Activated CD8-positive, alpha-beta memory T cell treated with anti-CD3 and anti-CD28 coated beads for 36 hours (primary cell): ENCODE results near the gene PARS2. TPM values are rescaled to one million over a fixed set of nuclear protein-coding genes. Genes with fewer than 3 reads are reported as not detected.

Source experiments
- CTCF ChIA-PET: fragments of 350-600 bp; sonication (Branson Sonifier 250); formaldehyde crosslinking; loops from one replicate; lab custom pipeline; 2021; ENCODE audit warnings: antibody characterized with exemption; lab: Charles Lee
- POLR2A ChIA-PET: fragments of 350-600 bp; sonication (Branson Sonifier 250); formaldehyde crosslinking; loops from one replicate; lab custom pipeline; 2021; ENCODE audit warnings: antibody characterized with exemption; lab: Charles Lee
- total RNA-seq, 2 experiments: library from RNA; stranded (reverse); gene quantifications; one replicate each; pipeline ENCODE4 v1.2.3, GENCODE V29; 2021

PARS2 gene
- total RNA-seq, 2 experiments from 2014 or later = 8.4 to 8.5 TPM

GRCh38 chr1:54748094-54748835, 16.1 kb downstream of the PARS2 start:
- POLR2A ChIA-PET = no interaction called here
- CTCF ChIA-PET = no interaction called here

GRCh38 chr1:54745864-54746263, 18.5 kb downstream of the PARS2 start:
- POLR2A ChIA-PET = no interaction called here
- CTCF ChIA-PET = interaction anchor here (1.0 kb wide), 1 partner anchor 64 kb away, joined by 3 read pairs; no protein-coding TSS in a partner anchor

GRCh38 chr1:54745274-54745673, 19.0 kb downstream of the PARS2 start:
- POLR2A ChIA-PET = no interaction called here
- CTCF ChIA-PET = interaction anchor here (1.0 kb wide), 1 partner anchor 65 kb away, joined by 3 read pairs; no protein-coding TSS in a partner anchor

- CTCF ChIA-PET = interaction anchor here (1.0 kb wide), 1 partner anchor 65 kb away, joined by 3 read pairs; no protein-coding TSS in a partner anchor
Observed at GRCh38 chr1:54744696-54745095, 19.6 kb downstream of the PARS2 start.

GRCh38 chr1:54743416-54744226, 20.7 kb downstream of the PARS2 start:
- CTCF ChIA-PET = no interaction called here

More at GRCh38 chr1:54744696-54745095, 19.6 kb downstream of the PARS2 start:
- POLR2A ChIA-PET = no interaction called here

GRCh38 chr1:54742282-54742681, 22.0 kb downstream of the PARS2 start:
- POLR2A ChIA-PET = no interaction called here
- CTCF ChIA-PET = no interaction called here

More at GRCh38 chr1:54743416-54744226, 20.7 kb downstream of the PARS2 start:
- POLR2A ChIA-PET = no interaction called here

GRCh38 chr1:54741531-54741930, 22.8 kb downstream of the PARS2 start:
- POLR2A ChIA-PET = no interaction called here

GRCh38 chr1:54738244-54738643, 26.1 kb downstream of the PARS2 start:
- ChIA-PET CTCF (no interaction called here), POLR2A (no interaction called here)

More at GRCh38 chr1:54741531-54741930, 22.8 kb downstream of the PARS2 start:
- CTCF ChIA-PET = no interaction called here

- ChIA-PET POLR2A (no interaction called here), CTCF (interaction anchor here (0.7 kb wide), 1 partner anchor 209 kb away, joined by 3 read pairs; no protein-coding TSS in a partner anchor)
Observed at GRCh38 chr1:54736685-54737084, 27.6 kb downstream of the PARS2 start.

- ChIA-PET CTCF (interaction anchor here (1.0 kb wide), 1 partner anchor 64 kb away, joined by 3 read pairs; no protein-coding TSS in a partner anchor), POLR2A (no interaction called here)
Observed at GRCh38 chr1:54728027-54728426, 36.3 kb downstream of the PARS2 start.

GRCh38 chr1:54724771-54725170, 39.6 kb downstream of the PARS2 start:
- CTCF ChIA-PET = no interaction called here
- POLR2A ChIA-PET = no interaction called here

- ChIA-PET POLR2A (no interaction called here), CTCF (interaction anchor here (1.8 kb wide), 1 partner anchor 52 kb away, joined by 4 read pairs; no protein-coding TSS in a partner anchor)
Observed at GRCh38 chr1:54723985-54724384, 40.3 kb downstream of the PARS2 start.

- ChIA-PET POLR2A (no interaction called here), CTCF (no interaction called here)
Observed at GRCh38 chr1:54721719-54722118, 42.6 kb downstream of the PARS2 start.

GRCh38 chr1:54716299-54717047, 47.9 kb downstream of the PARS2 start:
- POLR2A ChIA-PET = interaction anchor here (1.0 to 2.6 kb wide), 3 partner anchors 83 to 171 kb away, joined by 3 to 15 read pairs (median 6); partner anchors contain the start of gene DHCR24

GRCh38 chr1:54715493-54716298, 48.6 kb downstream of the PARS2 start, which contains the start of gene TTC4:
TTC4 (plus strand) TSS chr1:54715861; CDS start chr1:54715909, 48 bp downstream.
- CTCF ChIA-PET = interaction anchor here (0.7 to 2.2 kb wide), 6 partner anchors 43 to 91 kb away, joined by 3 to 5 read pairs (median 4); partner anchors contain the start of gene TTC22
- POLR2A ChIA-PET = interaction anchor here (1.0 to 2.6 kb wide), 3 partner anchors 84 to 172 kb away, joined by 3 to 15 read pairs (median 6); partner anchors contain the start of gene DHCR24

More at GRCh38 chr1:54716299-54717047, 47.9 kb downstream of the PARS2 start:
- CTCF ChIA-PET = interaction anchor here (0.7 to 2.2 kb wide), 4 partner anchors 79 to 90 kb away, joined by 3 to 5 read pairs (median 4); partner anchors contain the start of gene TTC22

- ChIA-PET POLR2A (interaction anchor here (2.6 kb wide), 1 partner anchor 85 kb away, joined by 15 read pairs; no protein-coding TSS in a partner anchor), CTCF (interaction anchor here (0.8 to 1.7 kb wide), 4 partner anchors 42 to 92 kb away, joined by 3 to 5 read pairs (median 4); partner anchors contain the start of gene TTC22)
Observed at GRCh38 chr1:54714881-54715492, 49.3 kb downstream of the PARS2 start.

- ChIA-PET POLR2A (no interaction called here), CTCF (no interaction called here)
Observed at GRCh38 chr1:54711536-54711935, 52.8 kb downstream of the PARS2 start.
